ENCODE data around the gene PTPMT1. TPM values are rescaled to one million over a fixed set of nuclear protein-coding genes. Genes with fewer than 3 reads are reported as not detected.

PTPMT1 gene
- total RNA-seq, 1 experiment from 2014 or later, result 108 TPM

DNA sequence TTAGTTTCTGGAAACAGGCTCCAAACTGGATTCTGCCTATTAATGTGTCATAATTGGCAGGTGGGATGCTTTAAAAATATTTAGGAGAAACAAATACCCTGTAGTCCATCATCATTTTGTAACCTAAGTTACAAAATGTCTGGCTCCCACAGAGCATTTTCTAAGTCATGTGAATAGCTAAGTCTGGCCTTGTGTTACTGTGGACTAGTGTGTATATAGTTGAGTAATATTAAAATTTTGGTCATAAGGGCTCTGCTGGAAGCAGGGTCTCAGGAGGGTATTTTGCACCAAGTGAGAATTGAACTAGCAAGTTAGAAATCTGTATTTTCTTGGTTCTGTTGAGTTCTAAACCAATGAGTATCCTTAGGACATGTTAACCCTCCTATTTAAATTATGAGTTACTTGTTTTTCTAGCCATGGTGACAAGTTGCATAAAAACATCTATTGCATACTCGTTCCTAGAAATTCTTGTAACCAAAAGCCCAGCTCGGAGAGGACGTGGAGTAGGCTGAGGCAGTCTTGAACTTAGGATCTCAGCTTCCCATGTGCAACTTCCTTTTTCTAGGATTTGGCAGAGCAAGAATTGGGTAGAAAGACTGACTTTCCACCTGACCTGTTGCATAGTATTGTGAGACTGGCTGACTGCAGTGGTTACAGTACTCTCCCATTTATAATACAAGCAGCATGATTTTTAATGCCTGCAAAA, 5.4 kb downstream of the PTPMT1 start:
- no peaks in the 10 kb centered on the region for H3K9me3 Mint-ChIP-seq (ENCODE audit: unreplicated experiment)
- H3K4me1 Mint-ChIP-seq (ENCODE audit: low read depth, unreplicated experiment), result no peaks in the 10 kb centered on the region
- CTCF ChIA-PET, result no interaction called here
- DNase-seq, result no peak
- H3K9me3 ChIP-seq, result no peaks in the 10 kb centered on the region
- no peak overlapping the region for H3K4me3 Mint-ChIP-seq (ENCODE audit: unreplicated experiment)
- H3K4me1 ChIP-seq, result no peaks in the 10 kb centered on the region
- no peak overlapping the region for H3K4me3 ChIP-seq (ENCODE audit: low read depth, low read length)
- peaks cover 2% of the 10 kb centered on the region for H3K36me3 ChIP-seq (ENCODE audit: control insufficient read depth, insufficient read depth, low read length)
- POLR2A ChIA-PET, result no interaction called here
- H3K36me3 Mint-ChIP-seq (ENCODE audit: insufficient read depth, unreplicated experiment), result peaks cover 64% of the 10 kb centered on the region
- H3K27me3 ChIP-seq (replicated peaks; ENCODE audit: control insufficient read depth, insufficient read depth, low read length), result no peaks in the 10 kb centered on the region
- H3K27me3 Mint-ChIP-seq (ENCODE audit: insufficient read depth, unreplicated experiment), result no peaks in the 10 kb centered on the region
- H3K27ac Mint-ChIP-seq (ENCODE audit: unreplicated experiment), result no peak overlapping the region
- TF ChIP-seq, protein P1, sequence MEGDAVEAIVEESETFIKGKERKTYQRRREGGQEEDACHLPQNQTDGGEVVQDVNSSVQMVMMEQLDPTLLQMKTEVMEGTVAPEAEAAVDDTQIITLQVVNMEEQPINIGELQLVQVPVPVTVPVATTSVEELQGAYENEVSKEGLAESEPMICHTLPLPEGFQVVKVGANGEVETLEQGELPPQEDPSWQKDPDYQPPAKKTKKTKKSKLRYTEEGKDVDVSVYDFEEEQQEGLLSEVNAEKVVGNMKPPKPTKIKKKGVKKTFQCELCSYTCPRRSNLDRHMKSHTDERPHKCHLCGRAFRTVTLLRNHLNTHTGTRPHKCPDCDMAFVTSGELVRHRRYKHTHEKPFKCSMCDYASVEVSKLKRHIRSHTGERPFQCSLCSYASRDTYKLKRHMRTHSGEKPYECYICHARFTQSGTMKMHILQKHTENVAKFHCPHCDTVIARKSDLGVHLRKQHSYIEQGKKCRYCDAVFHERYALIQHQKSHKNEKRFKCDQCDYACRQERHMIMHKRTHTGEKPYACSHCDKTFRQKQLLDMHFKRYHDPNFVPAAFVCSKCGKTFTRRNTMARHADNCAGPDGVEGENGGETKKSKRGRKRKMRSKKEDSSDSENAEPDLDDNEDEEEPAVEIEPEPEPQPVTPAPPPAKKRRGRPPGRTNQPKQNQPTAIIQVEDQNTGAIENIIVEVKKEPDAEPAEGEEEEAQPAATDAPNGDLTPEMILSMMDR (IDR thresholded peaks at IDR 0.05; ENCODE audit: insufficient read depth in 1 of 2, low read depth in 1 of 2, low read length in 1 of 2, severe bottlenecking in 1 of 2, unreplicated experiment in 1 of 2), result no peak
- no TSS peak for BruUV-seq (replicated peaks)
- intact Hi-C loops (cut with micrococcal nuclease; ENCODE audit: unreplicated experiment), result no loop called here

DNA sequence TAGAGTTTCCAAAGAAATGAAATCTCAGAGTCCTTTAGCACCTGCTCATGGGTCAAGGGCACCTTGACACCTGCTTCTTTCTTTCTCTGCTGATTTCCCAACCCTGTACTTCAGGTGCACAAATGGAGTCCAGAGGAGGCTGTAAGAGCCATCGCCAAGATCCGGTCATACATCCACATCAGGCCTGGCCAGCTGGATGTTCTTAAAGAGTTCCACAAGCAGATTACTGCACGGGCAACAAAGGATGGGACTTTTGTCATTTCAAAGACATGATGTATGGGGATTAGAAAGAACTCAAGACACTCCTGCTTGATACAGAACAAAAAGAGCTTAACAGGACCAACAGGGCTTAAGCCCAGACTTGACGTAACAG, 5.9 kb downstream of the PTPMT1 start:
- no peak for DNase-seq
- Histone ChIP-seq H3K27me3 (replicated peaks; ENCODE audit: control insufficient read depth, insufficient read depth, low read length) (no peaks in the 10 kb centered on the region), H3K36me3 (ENCODE audit: control insufficient read depth, insufficient read depth, low read length) (peaks cover 2% of the 10 kb centered on the region), H3K4me3 (ENCODE audit: low read depth, low read length) (no peak overlapping the region), H3K9me3 (no peaks in the 10 kb centered on the region), H3K4me1 (no peaks in the 10 kb centered on the region)
- POLR2A ChIA-PET, result interaction anchor here (0.6 kb wide), 1 partner anchor 110 kb away, joined by 3 read pairs; no protein-coding TSS in a partner anchor
- Mint-ChIP-seq H3K27ac (ENCODE audit: unreplicated experiment) (no peak overlapping the region), H3K4me3 (ENCODE audit: unreplicated experiment) (no peak overlapping the region), H3K4me1 (ENCODE audit: low read depth, unreplicated experiment) (no peaks in the 10 kb centered on the region), H3K27me3 (ENCODE audit: insufficient read depth, unreplicated experiment) (no peaks in the 10 kb centered on the region), H3K36me3 (ENCODE audit: insufficient read depth, unreplicated experiment) (peaks cover 64% of the 10 kb centered on the region), H3K9me3 (ENCODE audit: unreplicated experiment) (no peaks in the 10 kb centered on the region)
- TF ChIP-seq, protein P1 (IDR thresholded peaks at IDR 0.05; ENCODE audit: insufficient read depth in 1 of 2, low read depth in 1 of 2, low read length in 1 of 2, severe bottlenecking in 1 of 2, unreplicated experiment in 1 of 2), result no peak
- CTCF ChIA-PET, result no interaction called here
- intact Hi-C loops (cut with micrococcal nuclease; ENCODE audit: unreplicated experiment), result no loop called here
- BruUV-seq (replicated peaks), result no TSS peak

DNA sequence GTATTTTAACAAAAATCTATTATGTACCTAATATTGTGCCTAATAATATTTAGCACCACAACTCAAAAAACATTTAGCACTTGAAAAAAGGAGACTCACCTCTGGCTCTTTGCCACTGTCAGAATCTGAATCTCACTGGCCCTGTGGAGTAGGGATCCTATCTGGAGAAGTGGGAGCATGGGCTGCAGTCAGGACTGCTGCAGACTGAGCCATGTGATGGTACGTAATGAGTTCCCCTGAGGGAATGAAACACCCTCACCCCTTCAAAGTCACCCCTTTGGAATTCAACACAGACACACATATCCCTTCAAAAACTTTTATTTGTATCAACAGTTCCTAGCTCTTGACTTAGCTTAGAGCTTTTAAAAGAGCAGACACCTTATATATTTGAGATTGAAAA, 6.5 kb downstream of the PTPMT1 start:
- no TSS peak for BruUV-seq (replicated peaks)
- Histone ChIP-seq H3K4me3 (ENCODE audit: low read depth, low read length) (no peak overlapping the region), H3K36me3 (ENCODE audit: control insufficient read depth, insufficient read depth, low read length) (peaks cover 2% of the 10 kb centered on the region), H3K27me3 (replicated peaks; ENCODE audit: control insufficient read depth, insufficient read depth, low read length) (no peaks in the 10 kb centered on the region), H3K4me1 (no peaks in the 10 kb centered on the region), H3K9me3 (no peaks in the 10 kb centered on the region)
- Mint-ChIP-seq H3K9me3 (ENCODE audit: unreplicated experiment) (no peaks in the 10 kb centered on the region), H3K4me3 (ENCODE audit: unreplicated experiment) (no peak overlapping the region), H3K27ac (ENCODE audit: unreplicated experiment) (no peak overlapping the region), H3K4me1 (ENCODE audit: low read depth, unreplicated experiment) (no peaks in the 10 kb centered on the region), H3K27me3 (ENCODE audit: insufficient read depth, unreplicated experiment) (no peaks in the 10 kb centered on the region), H3K36me3 (ENCODE audit: insufficient read depth, unreplicated experiment) (peaks cover 70% of the 10 kb centered on the region)
- TF ChIP-seq, protein P1 (IDR thresholded peaks at IDR 0.05; ENCODE audit: insufficient read depth in 1 of 2, low read depth in 1 of 2, low read length in 1 of 2, severe bottlenecking in 1 of 2, unreplicated experiment in 1 of 2), result no peak
- no peak for DNase-seq
- intact Hi-C loops (cut with micrococcal nuclease; ENCODE audit: unreplicated experiment), result no loop called here
- ChIA-PET CTCF (no interaction called here), POLR2A (interaction anchor here (0.6 kb wide), 1 partner anchor 110 kb away, joined by 3 read pairs; no protein-coding TSS in a partner anchor)

Measured in Caco-2 (cell line).